Parathyroid adenoma (tissue), 2 donors: ENCODE results near the gene GPR183.

Source experiments
- H2AFZ ChIP-seq: fragments of 300-600 bp; sonication (generic); one replicate; pipeline ENCODE4 v1.7.0; 2017; ENCODE audit warnings: antibody characterized with exemption, mild to moderate bottlenecking
- H3K27ac ChIP-seq: fragments of 300-600 bp; sonication (generic); one replicate; pipeline ENCODE4 v1.7.0; 2017
- H3K27me3 ChIP-seq: fragments of 300-600 bp; sonication (generic); one replicate; pipeline ENCODE4 v1.7.0; 2017; ENCODE audit warnings: low read length; ENCODE audit not compliant: control insufficient read depth, insufficient read depth
- H3K36me3 ChIP-seq: fragments of 300-600 bp; sonication (generic); one replicate; pipeline ENCODE4 v1.7.0; 2017; ENCODE audit warnings: low read length; ENCODE audit not compliant: control insufficient read depth, insufficient read depth
- H3K4me1 ChIP-seq: fragments of 300-600 bp; sonication (generic); one replicate; pipeline ENCODE4 v1.7.0; 2017; ENCODE audit warnings: control low read depth
- H3K4me2 ChIP-seq: fragments of 300-600 bp; sonication (generic); one replicate; pipeline ENCODE4 v1.7.0; 2017; ENCODE audit warnings: low read length
- H3K4me3 ChIP-seq: fragments of 300-600 bp; sonication (generic); one replicate; pipeline ENCODE4 v1.7.0; 2017; ENCODE audit warnings: low read depth, low read length
- H3K79me2 ChIP-seq: fragments of 300-600 bp; sonication (generic); one replicate; pipeline ENCODE4 v1.7.0; 2017; ENCODE audit warnings: control low read depth
- H3K9ac ChIP-seq: fragments of 300-600 bp; sonication (generic); one replicate; pipeline ENCODE4 v1.7.0; 2017; ENCODE audit warnings: mild to moderate bottlenecking
- H3K9me3 ChIP-seq: fragments of 300-600 bp; sonication (generic); one replicate; pipeline ENCODE4 v1.7.0; 2017; ENCODE audit warnings: low read length; ENCODE audit not compliant: control insufficient read depth
- CTCF ChIP-seq: fragments of 300-600 bp; sonication (generic); IDR thresholded peaks from one replicate; pipeline ENCODE4 v1.7.0; 2017; ENCODE audit warnings: antibody characterized with exemption, mild to moderate bottlenecking
- donor health status: primary hyperparathyroidism.

Gene GPR183

DNA sequence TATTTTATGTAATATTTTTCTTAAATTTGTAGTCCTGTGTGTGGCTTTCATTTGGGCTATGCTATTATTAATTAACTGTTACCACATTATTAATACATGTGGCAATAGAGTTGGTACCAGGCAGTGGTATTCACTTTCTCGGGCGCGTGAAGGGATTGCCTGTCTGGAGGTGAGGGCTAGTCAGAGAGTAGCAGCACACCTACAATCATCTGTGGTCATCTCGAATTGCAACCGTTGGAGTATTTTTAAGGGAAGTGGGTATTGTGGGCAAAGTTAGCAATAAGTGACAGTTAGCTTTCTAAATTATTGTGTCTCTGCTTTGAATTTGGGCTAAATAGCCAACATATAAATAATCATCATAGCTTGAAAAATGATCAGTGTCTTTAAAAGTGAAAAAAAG is 29.0 kb downstream of the GPR183 start:
- Histone ChIP-seq H2AFZ (no peak overlapping the region), H3K27ac (no peak overlapping the region), H3K27me3 (no peaks in the 10 kb centered on the region), H3K79me2 (peaks cover 9% of the 10 kb centered on the region), H3K4me3 (no peak overlapping the region), H3K4me2 (no peak overlapping the region), H3K9ac (no peak overlapping the region), H3K9me3 (no peaks in the 10 kb centered on the region), H3K4me1 (no peaks in the 10 kb centered on the region), H3K36me3 (no peaks in the 10 kb centered on the region)
- TF ChIP-seq CTCF = no peak

DNA sequence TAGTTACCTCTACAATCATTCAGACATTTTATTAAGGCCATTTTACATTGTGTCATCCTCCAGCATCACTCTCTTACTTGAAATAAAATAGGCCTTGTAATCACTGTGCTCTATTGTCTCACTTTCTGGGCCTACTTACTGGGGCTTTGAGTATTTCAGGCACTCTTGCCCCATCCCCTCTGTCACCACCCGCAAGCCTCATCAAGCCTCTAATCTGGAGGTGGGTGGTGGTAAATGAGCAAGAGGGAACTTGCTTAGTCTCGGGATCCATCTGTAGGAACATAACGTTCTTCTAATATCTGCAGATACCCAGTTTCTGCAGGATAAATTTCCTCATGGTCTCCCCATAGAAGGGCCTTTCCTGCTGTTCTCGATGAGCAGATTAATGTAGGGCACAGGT is 29.6 kb downstream of the GPR183 start:
- H2AFZ ChIP-seq = no peak overlapping the region
- no peaks in the 10 kb centered on the region for H3K27me3 ChIP-seq
- no peak overlapping the region for H3K4me3 ChIP-seq
- H3K27ac ChIP-seq = no peak overlapping the region
- H3K4me1 ChIP-seq = no peaks in the 10 kb centered on the region
- no peak overlapping the region for H3K9ac ChIP-seq
- H3K9me3 ChIP-seq = no peaks in the 10 kb centered on the region
- no peak overlapping the region for H3K4me2 ChIP-seq
- TF ChIP-seq CTCF = no peak
- H3K79me2 ChIP-seq = peaks cover 10% of the 10 kb centered on the region
- no peaks in the 10 kb centered on the region for H3K36me3 ChIP-seq

- TF ChIP-seq CTCF = no peak
- Histone ChIP-seq H3K4me2 (no peak overlapping the region), H3K9me3 (no peaks in the 10 kb centered on the region), H2AFZ (no peak overlapping the region), H3K27me3 (no peaks in the 10 kb centered on the region), H3K4me3 (no peak overlapping the region), H3K4me1 (no peaks in the 10 kb centered on the region), H3K27ac (no peak overlapping the region), H3K79me2 (peaks cover 14% of the 10 kb centered on the region), H3K36me3 (no peaks in the 10 kb centered on the region), H3K9ac (no peak overlapping the region)
Measured at GRCh38 chr13:99276706-99277105, 30.5 kb downstream of the GPR183 start.

DNA sequence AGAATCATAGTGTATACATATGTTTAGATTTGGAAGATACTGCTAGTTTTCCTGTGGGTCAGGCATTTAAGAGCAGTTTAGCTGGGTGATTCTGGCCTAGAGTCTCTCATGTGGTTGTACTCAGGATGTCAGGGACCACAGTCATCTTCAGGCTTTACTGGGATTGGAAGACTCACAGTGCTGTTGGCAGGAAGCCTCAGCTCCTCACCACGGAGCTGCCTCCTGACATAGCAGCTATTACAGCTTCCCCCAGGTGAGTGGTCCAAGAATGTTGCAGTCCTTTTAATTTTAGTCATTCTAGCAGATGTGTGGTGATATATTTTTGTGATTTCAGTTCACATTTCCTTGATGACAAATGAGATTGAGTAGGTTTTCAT is 32.1 kb downstream of the GPR183 start:
- peaks cover 14% of the 10 kb centered on the region for H3K79me2 ChIP-seq
- H2AFZ ChIP-seq = no peak overlapping the region
- H3K36me3 ChIP-seq = no peaks in the 10 kb centered on the region
- H3K27me3 ChIP-seq = no peaks in the 10 kb centered on the region
- H3K9me3 ChIP-seq = no peaks in the 10 kb centered on the region
- no peaks in the 10 kb centered on the region for H3K4me1 ChIP-seq
- H3K4me2 ChIP-seq = no peak overlapping the region
- TF ChIP-seq CTCF = no peak
- H3K9ac ChIP-seq = no peak overlapping the region
- no peak overlapping the region for H3K27ac ChIP-seq
- no peak overlapping the region for H3K4me3 ChIP-seq

- Histone ChIP-seq H3K4me1 (no peaks in the 10 kb centered on the region), H3K4me3 (no peak overlapping the region), H3K36me3 (no peaks in the 10 kb centered on the region), H3K79me2 (peaks cover 14% of the 10 kb centered on the region), H3K4me2 (no peak overlapping the region), H3K27ac (no peak overlapping the region), H3K9ac (no peak overlapping the region), H3K9me3 (no peaks in the 10 kb centered on the region), H2AFZ (no peak overlapping the region), H3K27me3 (no peaks in the 10 kb centered on the region)
- no peak for TF ChIP-seq CTCF
Measured at GRCh38 chr13:99273128-99273527, 34.1 kb downstream of the GPR183 start.
